Measurements from ENCODE around the gene FOXN4. TPM values are rescaled to one million over a fixed set of nuclear protein-coding genes. Genes with fewer than 3 reads are reported as not detected.

FOXN4 gene
- total and polyA plus RNA-seq, 10 donors: 0.05 TPM; not detected in 9

DNA sequence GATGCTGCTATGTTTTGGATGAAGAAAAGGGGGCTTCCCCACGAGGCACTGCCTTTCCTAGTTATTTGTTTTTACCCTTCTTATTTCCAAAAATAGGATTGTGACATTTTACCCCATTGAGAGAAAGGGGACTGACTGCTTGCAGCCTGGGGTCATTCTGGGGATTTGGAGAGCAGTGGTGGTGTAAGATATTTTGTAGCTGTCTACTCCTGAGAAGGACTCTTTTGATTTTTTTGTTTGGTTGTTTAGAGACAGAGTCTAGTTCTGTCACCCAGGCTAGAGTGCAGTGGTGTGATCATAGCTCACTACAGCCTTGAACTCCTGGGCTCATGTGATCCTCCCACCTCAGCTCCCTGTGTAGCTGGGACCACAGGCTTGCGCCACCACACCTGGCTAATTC lies 78.9 kb downstream of the FOXN4 start:
- intact Hi-C loops (cut with DNase I; ENCODE audit: low total_unique reads): no loop called here
- DNase-seq: no peak
- Histone ChIP-seq H3K27me3 (replicated peaks in 1 of 7) (no peaks in the 10 kb centered on the region), H3K36me3 (peaks cover 0 to 100% (median 48%) of the 10 kb centered on the region in 6 donors), H3K27ac (no peak overlapping the region), H3K4me1 (no peaks in the 10 kb centered on the region), H3K9me3 (no peaks in the 10 kb centered on the region), H3K4me3 (no peak overlapping the region)
- WGBS, 5 donors: 58 to 79% (median 72%) methylated on average over 2 of the region's 2 CpGs
- TF ChIP-seq, protein P1, sequence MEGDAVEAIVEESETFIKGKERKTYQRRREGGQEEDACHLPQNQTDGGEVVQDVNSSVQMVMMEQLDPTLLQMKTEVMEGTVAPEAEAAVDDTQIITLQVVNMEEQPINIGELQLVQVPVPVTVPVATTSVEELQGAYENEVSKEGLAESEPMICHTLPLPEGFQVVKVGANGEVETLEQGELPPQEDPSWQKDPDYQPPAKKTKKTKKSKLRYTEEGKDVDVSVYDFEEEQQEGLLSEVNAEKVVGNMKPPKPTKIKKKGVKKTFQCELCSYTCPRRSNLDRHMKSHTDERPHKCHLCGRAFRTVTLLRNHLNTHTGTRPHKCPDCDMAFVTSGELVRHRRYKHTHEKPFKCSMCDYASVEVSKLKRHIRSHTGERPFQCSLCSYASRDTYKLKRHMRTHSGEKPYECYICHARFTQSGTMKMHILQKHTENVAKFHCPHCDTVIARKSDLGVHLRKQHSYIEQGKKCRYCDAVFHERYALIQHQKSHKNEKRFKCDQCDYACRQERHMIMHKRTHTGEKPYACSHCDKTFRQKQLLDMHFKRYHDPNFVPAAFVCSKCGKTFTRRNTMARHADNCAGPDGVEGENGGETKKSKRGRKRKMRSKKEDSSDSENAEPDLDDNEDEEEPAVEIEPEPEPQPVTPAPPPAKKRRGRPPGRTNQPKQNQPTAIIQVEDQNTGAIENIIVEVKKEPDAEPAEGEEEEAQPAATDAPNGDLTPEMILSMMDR (IDR thresholded peaks at IDR 0.05 in 8 of 11, conservative IDR thresholded peaks at IDR 0.05 in 3 of 11): no peak

DNA sequence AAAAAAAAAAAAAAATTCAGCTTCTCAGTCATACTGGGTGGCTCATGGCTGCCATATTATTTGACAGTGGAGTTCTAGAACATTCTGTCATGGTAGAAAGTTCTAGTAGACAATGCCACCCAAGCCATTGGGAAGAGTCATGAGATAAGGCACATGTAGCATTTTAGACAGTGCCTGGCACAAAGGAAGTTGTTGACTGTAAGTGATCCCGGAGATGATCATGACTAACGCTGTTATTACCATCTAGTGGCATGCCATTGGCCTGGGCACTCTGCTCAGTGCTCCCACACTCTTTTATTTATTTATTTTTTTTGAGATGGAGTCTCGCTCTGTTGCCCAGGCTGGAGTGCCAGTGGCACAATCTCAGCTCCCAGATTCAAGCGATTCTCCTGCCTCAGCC lies 80.4 kb downstream of the FOXN4 start:
- no peaks in the 10 kb centered on the region for H3K4me1 ChIP-seq
- H3K9me3 ChIP-seq: no peaks in the 10 kb centered on the region
- no peak overlapping the region for H3K4me3 ChIP-seq
- H3K27me3 ChIP-seq (replicated peaks in 1 of 7): no peaks in the 10 kb centered on the region
- 95 to 97% (median 97%) methylated on average over 4 of the region's 4 CpGs for WGBS, 5 donors
- TF ChIP-seq, protein P1 (IDR thresholded peaks at IDR 0.05 in 8 of 11, conservative IDR thresholded peaks at IDR 0.05 in 3 of 11): no peak
- no peak for TF ChIP-seq POLR2AphosphoS5 (IDR thresholded peaks at IDR 0.05)
- no peak for TF ChIP-seq POLR2A (IDR thresholded peaks at IDR 0.05)
- no peak for DNase-seq
- H3K27ac ChIP-seq: no peak overlapping the region
- intact Hi-C loops (cut with DNase I; ENCODE audit: low total_unique reads): no loop called here
- H3K36me3 ChIP-seq: peaks cover 0 to 100% (median 51%) of the 10 kb centered on the region in 6 donors

Other genes with a start within 250 kb of the FOXN4 start
- gene ALKBH2, start 215.8 kb downstream of the FOXN4 start, total RNA-seq: 10 to 100 TPM in 5 of 7 donors, 1 to 10 TPM in 2; 8.6 to 18.8 (median 12.3) TPM
- gene ALKBH2, start 215.8 kb downstream of the FOXN4 start, polyA plus RNA-seq: 10 to 100 TPM; 28.2 to 40.3 (median 32.2) TPM
- gene UNG, start 211.7 kb downstream of the FOXN4 start, total RNA-seq: 10 to 100 TPM; 15.0 to 30.6 (median 18.5) TPM
- 10 to 100 TPM in 2 of 3 donors, 1 to 10 TPM in 1; 9.8 to 18.1 (median 14.7) TPM for gene UNG, start 211.7 kb downstream of the FOXN4 start, polyA plus RNA-seq
- 100 to 1,000 TPM in 1 of 7 donors, 10 to 100 TPM in 6; 24.7 to 111 (median 55.4) TPM for gene ACACB, start 192.7 kb downstream of the FOXN4 start, total RNA-seq
- gene ACACB, start 192.7 kb downstream of the FOXN4 start, polyA plus RNA-seq: 10 to 100 TPM in 1 of 3 donors, 1 to 10 TPM in 2; 2.8 to 14.9 (median 5.6) TPM
- gene MYO1H, start 38.6 kb upstream of the FOXN4 start, total RNA-seq: not detected
- under 1 TPM in 1 of 3 donors, not detected in 2; 0.05 TPM for gene MYO1H, start 38.6 kb upstream of the FOXN4 start, polyA plus RNA-seq
- gene KCTD10, start 168.0 kb upstream of the FOXN4 start, total RNA-seq: 10 to 100 TPM; 43.4 to 72.5 (median 49.9) TPM
- 10 to 100 TPM; 10.4 to 20.6 (median 11.7) TPM for gene KCTD10, start 168.0 kb upstream of the FOXN4 start, polyA plus RNA-seq
- gene UBE3B, start 168.3 kb upstream of the FOXN4 start, total RNA-seq: 10 to 100 TPM; 33.1 to 63.1 (median 43.1) TPM
- gene UBE3B, start 168.3 kb upstream of the FOXN4 start, polyA plus RNA-seq: 1 to 10 TPM; 5.7 to 9.2 (median 6.9) TPM

All from spleen (tissue), 11 donors.